Spleen (tissue), 11 donors: ENCODE measurements around the gene PKP4. TPM values are rescaled to one million over a fixed set of nuclear protein-coding genes. Genes with fewer than 3 reads are reported as not detected.

ENCODE experiments used
- DNase-seq: peaks from one replicate; pipeline ENCODE4 v3.0.0-alpha.2; 2020
- H3K27ac ChIP-seq, 8 donors: fragments of 200-600 bp; sonication (generic) in 7 of 8; 1 replicate in 4 of 8; 2 replicates in 4 of 8; pipeline versions ENCODE4 v1.5.0 to v1.8.0; 2016 to 2021; ENCODE audit warnings: inconsistent platforms in 4 of 8, mild to moderate bottlenecking in 4 of 8, moderate library complexity in 1 of 8
- H3K27me3 ChIP-seq, 7 donors: fragments of 200-600 bp; sonication (generic) in 6 of 7; replicated peaks in 1 of 7; 1 replicate in 4 of 7; 2 replicates in 3 of 7; pipeline versions ENCODE4 v1.5.0 to v1.8.0; 2016 to 2021; ENCODE audit warnings: inconsistent platforms in 3 of 7, mild to moderate bottlenecking in 1 of 7
- H3K36me3 ChIP-seq, 6 donors: fragments of 200-600 bp; sonication (generic) in 5 of 6; 1 replicate in 4 of 6; 2 replicates in 2 of 6; pipeline versions ENCODE4 v1.5.0 to v1.8.0; 2016 to 2021; ENCODE audit warnings: inconsistent platforms in 2 of 6
- H3K4me1 ChIP-seq, 6 donors: fragments of 200-600 bp; sonication (generic) in 5 of 6; 1 replicate in 3 of 6; 2 replicates in 3 of 6; pipeline versions ENCODE4 v1.5.0 to v1.8.0; 2016 to 2021; ENCODE audit warnings: inconsistent platforms in 3 of 6
- H3K4me3 ChIP-seq, 8 donors: fragments of 200-600 bp; sonication (generic) in 7 of 8; 1 replicate in 4 of 8; 2 replicates in 4 of 8; pipeline versions ENCODE4 v1.5.0 to v1.8.0; 2016 to 2021; ENCODE audit warnings: inconsistent platforms in 4 of 8, mild to moderate bottlenecking in 4 of 8, moderate library complexity in 2 of 8
- H3K9me3 ChIP-seq, 8 donors: fragments of 200-600 bp; sonication (generic) in 7 of 8; 1 replicate in 4 of 8; 2 replicates in 4 of 8; pipeline versions ENCODE4 v1.5.0 to v1.8.0; 2016 to 2021; ENCODE audit warnings: inconsistent platforms in 4 of 8
- CTCF ChIP-seq, 11 experiments: fragments of 200-600 bp in 7 of 11; fragments of 450-650 bp in 4 of 11; sonication (generic) in 4 of 11; IDR thresholded peaks in 8 of 11; conservative IDR thresholded peaks in 3 of 11; 1 replicate in 7 of 11; 2 replicates in 4 of 11; pipeline versions ENCODE4 v1.4.0 to v1.8.0; 2016 to 2021; ENCODE audit warnings: antibody characterized with exemption in 11 of 11, inconsistent platforms in 4 of 11, mild to moderate bottlenecking in 1 of 11
- POLR2A ChIP-seq, 3 donors: fragments of 450-650 bp; IDR thresholded peaks; one replicate each; pipeline ENCODE4 v1.5.1; 2017; ENCODE audit warnings: antibody characterized with exemption in 3 of 3, mild to moderate bottlenecking in 1 of 3
- POLR2AphosphoS5 ChIP-seq, 3 donors: sonication (generic); formaldehyde crosslinking; IDR thresholded peaks; one replicate each; pipeline ENCODE4 v1.5.1; 2017; ENCODE audit warnings: antibody characterized with exemption in 3 of 3
- WGBS, 5 donors: extraction: QIAGEN DNeasy Blood & Tissue Kit in 3 of 5; methylation state at CpG; one replicate each; pipeline versions ENCODE4 v1.1.5 to v1.1.7; 2013 to 2018; 5-methylcytosine and 5-hydroxymethylcytosine counted together
- intact Hi-C: fragments of 100-400 bp; cut with DNase I; formaldehyde crosslinking; loops from one replicate; pipeline ENCODE4 v1.15.0; 2023; ENCODE audit warnings: low total_unique reads
- polyA plus RNA-seq, 3 donors: library from polyadenylated mRNA; stranded (reverse); fragments of 200-250 nt; gene quantifications; one replicate each; pipeline ENCODE4 v1.2.1, GENCODE V29; 2013
- total RNA-seq, 7 donors: library from RNA; depleted of rRNA in 3 of 7; stranded (reverse); fragments of >200 nt in 3 of 7; fragmentation: NEBNext Ultra II Directional in 4 of 7; extraction: Animal tissue kit (Norgen Biotek cat#: 25700) in 4 of 7; gene quantifications; one replicate each; pipeline versions ENCODE4 v1.1.0 to v1.2.1, GENCODE V29; 2016 to 2021
- donor health status: healthy with polysubstance abuse.
- donor health status: DM: no; HTN: no; CAD: no; lungs with moderate emphysema.
- donor health status: DM: no; HTN: no; CAD: no.
- donor health status: Bipolar disorder and iron deficiency.
- donor health status: healthy.
- donor health status: DM: no; HTN: no; CAD: no.
- donor health status: DM: yes; HTN: yes; CAD: no.

The PKP4 gene
- total and polyA plus RNA-seq, 10 donors = 4.9 to 53.5 (median 29.2) TPM

GRCh38 chr2:158651358-158652057 lies 194.8 kb downstream of the PKP4 start:
- TF ChIP-seq POLR2AphosphoS5 (IDR thresholded peaks at IDR 0.05) (no peak), CTCF (IDR thresholded peaks at IDR 0.05 in 8 of 11, conservative IDR thresholded peaks at IDR 0.05 in 3 of 11) (no peak), POLR2A (IDR thresholded peaks at IDR 0.05) (no peak)
- H3K4me1 ChIP-seq = no peaks in the 10 kb centered on the region
- no peaks in the 10 kb centered on the region for H3K9me3 ChIP-seq
- H3K27me3 ChIP-seq = no peaks in the 10 kb centered on the region
- peaks cover 0 to 29% (median 0%) of the 10 kb centered on the region in 6 donors for H3K36me3 ChIP-seq
- H3K4me3 ChIP-seq = no peak overlapping the region
- no peak overlapping the region for H3K27ac ChIP-seq
- 75 to 88% (median 83%) methylated on average over 6 of the region's 6 CpGs for WGBS, 5 donors
- no peak for DNase-seq
- intact Hi-C loops = no loop called here

- WGBS, 5 donors = 34 to 89% (median 59%) methylated on average over 3 of the region's 3 CpGs
- Histone ChIP-seq H3K4me3 (no peak overlapping the region), H3K4me1 (no peaks in the 10 kb centered on the region), H3K9me3 (no peaks in the 10 kb centered on the region), H3K27ac (no peak overlapping the region), H3K27me3 (no peaks in the 10 kb centered on the region), H3K36me3 (peaks cover 0 to 61% (median 0%) of the 10 kb centered on the region in 6 donors)
- DNase-seq = no peak
- intact Hi-C loops = no loop called here
- no peak for TF ChIP-seq POLR2AphosphoS5 (IDR thresholded peaks at IDR 0.05)
- TF ChIP-seq CTCF (IDR thresholded peaks at IDR 0.05 in 8 of 11, conservative IDR thresholded peaks at IDR 0.05 in 3 of 11) = no peak
- no peak for TF ChIP-seq POLR2A (IDR thresholded peaks at IDR 0.05)
These were observed 198.9 kb downstream of the PKP4 start for GRCh38 chr2:158655628-158656027.

- intact Hi-C loops = no loop called here
- no peak for DNase-seq
- Histone ChIP-seq H3K27me3 (no peaks in the 10 kb centered on the region), H3K4me3 (no peak overlapping the region), H3K4me1 (no peaks in the 10 kb centered on the region), H3K27ac (no peak overlapping the region), H3K36me3 (peaks cover 0 to 66% (median 2%) of the 10 kb centered on the region in 6 donors), H3K9me3 (no peaks in the 10 kb centered on the region)
- whole genome bisulfite sequencing, 5 donors = 70 to 85% (median 79%) methylated on average over 10 of the region's 10 CpGs
- TF ChIP-seq POLR2AphosphoS5 (IDR thresholded peaks at IDR 0.05) = no peak
- TF ChIP-seq CTCF (IDR thresholded peaks at IDR 0.05 in 8 of 11, conservative IDR thresholded peaks at IDR 0.05 in 3 of 11) = no peak
- TF ChIP-seq POLR2A (IDR thresholded peaks at IDR 0.05) = no peak
These were observed 199.9 kb downstream of the PKP4 start for GRCh38 chr2:158656492-158657229.

DNA sequence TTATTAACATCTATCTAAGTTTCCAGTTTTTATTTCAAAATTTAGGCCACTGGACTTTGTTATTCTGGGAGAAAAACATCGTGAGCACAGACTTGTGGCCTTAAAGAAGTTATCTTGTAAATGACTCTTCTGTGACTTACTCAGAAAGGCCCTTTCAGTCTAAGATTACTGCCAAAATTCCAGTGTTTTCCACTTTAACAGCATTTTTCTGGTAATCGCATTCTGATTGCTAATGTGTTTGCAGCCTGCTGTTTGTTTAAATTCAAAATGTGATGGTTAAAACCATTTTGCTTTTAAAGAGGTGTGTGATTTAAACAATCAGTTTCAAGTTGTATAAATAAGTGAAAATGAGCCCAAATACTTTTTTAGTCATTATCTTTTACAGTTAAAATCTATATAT lies 201.6 kb downstream of the PKP4 start:
- Histone ChIP-seq H3K9me3 (no peaks in the 10 kb centered on the region), H3K27me3 (no peaks in the 10 kb centered on the region), H3K4me1 (no peaks in the 10 kb centered on the region), H3K36me3 (peaks cover 0 to 72% (median 4%) of the 10 kb centered on the region in 6 donors), H3K4me3 (no peak overlapping the region), H3K27ac (no peak overlapping the region)
- WGBS, 5 donors = 79 to 96% (median 89%) methylated on average over 2 of the region's 2 CpGs
- DNase-seq = no peak
- TF ChIP-seq POLR2A (IDR thresholded peaks at IDR 0.05) = no peak
- TF ChIP-seq CTCF (IDR thresholded peaks at IDR 0.05 in 8 of 11, conservative IDR thresholded peaks at IDR 0.05 in 3 of 11) = no peak
- no peak for TF ChIP-seq POLR2AphosphoS5 (IDR thresholded peaks at IDR 0.05)
- intact Hi-C loops = no loop called here
